MG63 (cell line): Measurements from ENCODE around the gene MKRN2OS. TPM values are rescaled to one million over a fixed set of nuclear protein-coding genes. Genes with fewer than 3 reads are reported as not detected.
"Not testable (repeated sequence)": the region's sequence is repeated elsewhere in the genome, so short reads cannot be mapped to it uniquely, and the experiment has no call there.

Source experiments
- DNase-seq: peaks from one replicate; pipeline ENCODE4 v3.0.0-alpha.2; 2020
- H3K27me3 ChIP-seq: fragments of 250-450 bp; sonication (Bioruptor Pico); 2 replicates; pipeline ENCODE4 v1.5.1; 2020; ENCODE audit warnings: mild to moderate bottlenecking, moderate library complexity
- H3K36me3 ChIP-seq: fragments of 250-450 bp; sonication (Bioruptor Pico); 2 replicates; pipeline ENCODE4 v1.5.1; 2020; ENCODE audit warnings: mild to moderate bottlenecking, moderate library complexity
- H3K4me3 ChIP-seq: fragments of 250-450 bp; sonication (Bioruptor Pico); 2 replicates; pipeline ENCODE4 v1.5.1; 2020; ENCODE audit warnings: mild to moderate bottlenecking, moderate library complexity
- H3K9me3 ChIP-seq: fragments of 250-450 bp; sonication (Bioruptor Pico); 2 replicates; pipeline ENCODE4 v1.5.1; 2020; ENCODE audit warnings: mild to moderate bottlenecking, moderate library complexity
- total RNA-seq: library from RNA; depleted of rRNA; stranded (reverse); fragments of >200 nt; shearing (Covaris generic); gene quantifications from 2 replicates; pipeline ENCODE4 v1.2.3, GENCODE V29; 2014; ENCODE audit warnings: low replicate concordance

MKRN2OS gene
- total RNA-seq, 1 experiment from 2014 or later = not detected

- H3K36me3 ChIP-seq, DNase-seq, H3K27me3 ChIP-seq, H3K9me3 ChIP-seq, H3K4me3 ChIP-seq: not testable (repeated sequence)
Observed at GRCh38 chr3:12543497-12543896, 1.8 kb downstream of the MKRN2OS start.

- Histone ChIP-seq H3K4me3 (no peak overlapping the region), H3K36me3 (no peaks in the 10 kb centered on the region), H3K9me3 (no peaks in the 10 kb centered on the region), H3K27me3 (no peaks in the 10 kb centered on the region)
- no peak for DNase-seq
Observed at GRCh38 chr3:12541625-12542024, 3.7 kb downstream of the MKRN2OS start.

GRCh38 chr3:12536423-12536822 is 8.9 kb downstream of the MKRN2OS start:
- no peak for DNase-seq
- Histone ChIP-seq H3K27me3 (no peaks in the 10 kb centered on the region), H3K4me3 (no peak overlapping the region)

DNA sequence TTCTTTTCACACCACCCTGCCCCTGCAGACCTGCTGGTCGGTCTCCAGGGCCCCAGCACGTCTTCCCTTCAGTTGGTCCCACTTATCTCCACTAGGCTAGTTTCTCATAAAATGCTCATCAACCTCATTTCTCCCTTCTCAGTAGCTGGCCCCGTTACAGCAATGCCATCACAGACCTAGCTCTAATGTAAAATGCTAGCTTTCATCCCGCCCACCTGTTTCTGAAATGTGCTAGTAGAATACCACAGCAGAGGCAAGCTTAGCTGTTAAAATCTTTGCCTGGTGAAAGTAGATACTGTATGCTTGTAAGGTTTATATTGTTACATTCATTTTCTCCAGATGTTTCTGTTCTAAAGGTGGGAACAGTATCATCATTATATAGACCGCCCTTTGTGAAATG is 13.1 kb downstream of the MKRN2OS start:
- H3K4me3 ChIP-seq = no peak overlapping the region
- H3K9me3 ChIP-seq = no peaks in the 10 kb centered on the region
- H3K27me3 ChIP-seq = no peaks in the 10 kb centered on the region
- H3K36me3 ChIP-seq = no peaks in the 10 kb centered on the region; the same call in 1 of the 2 replicates
- DNase-seq = no peak

More at GRCh38 chr3:12536423-12536822, 8.9 kb downstream of the MKRN2OS start:
- Histone ChIP-seq H3K9me3 (no peaks in the 10 kb centered on the region), H3K36me3 (no peaks in the 10 kb centered on the region)

GRCh38 chr3:12527757-12528143 is 17.5 kb downstream of the MKRN2OS start:
- no peaks in the 10 kb centered on the region; the same call in none of the 2 replicates for H3K36me3 ChIP-seq
- H3K27me3 ChIP-seq = no peaks in the 10 kb centered on the region
- no peak overlapping the region for H3K4me3 ChIP-seq
- no peak for DNase-seq
- no peaks in the 10 kb centered on the region for H3K9me3 ChIP-seq

DNA sequence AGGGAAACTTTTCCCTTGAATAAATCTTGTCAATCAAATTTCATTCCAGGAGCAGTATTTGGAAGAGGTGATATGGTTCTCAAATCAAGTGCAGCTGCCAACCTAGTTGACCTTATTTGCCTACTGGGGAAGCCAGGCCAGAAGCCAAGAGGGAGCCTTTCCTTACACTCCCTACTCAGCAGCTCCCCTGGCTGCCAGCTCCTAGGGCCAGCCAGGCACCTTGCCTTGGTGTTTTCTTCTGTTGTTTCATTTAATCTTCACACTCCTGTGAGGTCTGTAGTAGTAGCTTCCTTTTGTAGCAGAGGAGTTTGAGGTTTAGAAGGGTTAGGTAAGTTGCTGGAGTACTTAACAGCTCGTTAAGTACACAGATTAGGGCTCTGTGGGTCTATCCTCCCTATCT is 22.6 kb downstream of the MKRN2OS start:
- no peaks in the 10 kb centered on the region for H3K27me3 ChIP-seq
- no peak for DNase-seq
- H3K36me3 ChIP-seq = no peaks in the 10 kb centered on the region; the same call in 1 of the 2 replicates
- H3K4me3 ChIP-seq = no peak overlapping the region
- no peaks in the 10 kb centered on the region for H3K9me3 ChIP-seq

DNA sequence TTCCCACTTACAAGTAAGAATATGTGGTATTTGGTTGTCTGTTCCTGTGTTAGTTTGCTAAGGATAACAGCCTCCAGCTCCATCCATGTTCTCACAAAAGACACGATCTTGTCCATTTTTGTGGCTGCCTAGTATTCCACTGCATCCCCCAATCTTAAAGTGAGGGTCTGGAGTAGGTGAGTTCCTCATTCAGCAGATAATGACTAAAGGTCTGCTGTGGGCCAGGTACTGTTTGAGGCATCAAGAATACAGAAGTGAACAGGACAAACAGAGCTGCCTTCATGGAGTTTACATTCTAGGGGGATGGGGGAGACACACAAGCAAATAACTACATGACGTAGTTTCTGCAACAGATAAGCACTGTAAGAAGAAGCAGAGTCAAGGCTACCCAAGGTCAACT is 24.3 kb downstream of the MKRN2OS start:
- Histone ChIP-seq H3K9me3 (no peaks in the 10 kb centered on the region), H3K27me3 (no peaks in the 10 kb centered on the region), H3K36me3 (no peaks in the 10 kb centered on the region; the same call in 1 of the 2 replicates), H3K4me3 (no peak overlapping the region)
- no peak for DNase-seq

DNA sequence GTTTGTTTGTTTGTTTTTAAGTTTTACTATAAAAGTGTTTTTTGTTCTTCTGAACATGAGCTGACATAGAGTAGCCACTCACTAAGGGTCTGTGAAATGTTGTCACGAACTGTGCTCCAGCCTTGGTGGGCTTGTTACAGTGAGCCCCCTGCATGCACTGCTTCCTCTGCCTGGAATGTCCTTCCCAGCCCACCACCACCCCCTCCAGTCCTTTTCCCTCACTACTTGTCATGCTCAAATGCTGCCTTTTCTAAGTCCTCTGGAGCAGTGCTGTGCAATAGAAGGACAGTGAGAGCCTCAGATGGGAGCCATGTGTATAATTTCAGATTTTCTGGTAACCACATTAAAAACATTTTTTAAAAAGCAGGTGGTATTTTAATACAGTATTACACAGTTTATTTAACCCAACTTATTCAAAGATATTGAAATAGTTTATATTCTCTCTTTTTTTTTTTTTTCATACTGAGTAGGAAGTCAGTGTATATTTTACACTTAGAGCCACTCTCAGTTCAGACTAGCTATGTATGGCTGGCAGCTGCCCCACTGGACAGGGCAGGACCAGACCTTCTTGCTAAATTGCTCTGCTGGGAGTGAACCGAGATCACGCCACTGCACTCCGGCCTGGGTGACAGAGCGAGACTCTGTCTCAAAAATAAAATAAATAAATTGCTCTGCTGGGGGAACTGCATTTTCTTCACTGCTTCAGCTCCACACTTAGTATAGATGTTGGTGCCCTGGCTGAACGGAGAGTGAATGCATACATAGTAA is 26.9 kb downstream of the MKRN2OS start:
- no peak for DNase-seq
- Histone ChIP-seq H3K9me3 (no peaks in the 10 kb centered on the region), H3K4me3 (no peak overlapping the region), H3K36me3 (no peaks in the 10 kb centered on the region; the same call in 1 of the 2 replicates), H3K27me3 (no peaks in the 10 kb centered on the region)

- H3K9me3 ChIP-seq = no peaks in the 10 kb centered on the region
- DNase-seq = no peak
Observed at GRCh38 chr3:12516873-12517272, 28.4 kb downstream of the MKRN2OS start.

GRCh38 chr3:12515631-12516030 is 29.7 kb downstream of the MKRN2OS start:
- Histone ChIP-seq H3K4me3 (no peak overlapping the region), H3K36me3 (no peaks in the 10 kb centered on the region), H3K9me3 (no peaks in the 10 kb centered on the region), H3K27me3 (no peaks in the 10 kb centered on the region)
- DNase-seq = no peak

More at GRCh38 chr3:12516873-12517272, 28.4 kb downstream of the MKRN2OS start:
- Histone ChIP-seq H3K36me3 (no peaks in the 10 kb centered on the region; the same call in 1 of the 2 replicates), H3K4me3 (no peak overlapping the region), H3K27me3 (no peaks in the 10 kb centered on the region)

DNA sequence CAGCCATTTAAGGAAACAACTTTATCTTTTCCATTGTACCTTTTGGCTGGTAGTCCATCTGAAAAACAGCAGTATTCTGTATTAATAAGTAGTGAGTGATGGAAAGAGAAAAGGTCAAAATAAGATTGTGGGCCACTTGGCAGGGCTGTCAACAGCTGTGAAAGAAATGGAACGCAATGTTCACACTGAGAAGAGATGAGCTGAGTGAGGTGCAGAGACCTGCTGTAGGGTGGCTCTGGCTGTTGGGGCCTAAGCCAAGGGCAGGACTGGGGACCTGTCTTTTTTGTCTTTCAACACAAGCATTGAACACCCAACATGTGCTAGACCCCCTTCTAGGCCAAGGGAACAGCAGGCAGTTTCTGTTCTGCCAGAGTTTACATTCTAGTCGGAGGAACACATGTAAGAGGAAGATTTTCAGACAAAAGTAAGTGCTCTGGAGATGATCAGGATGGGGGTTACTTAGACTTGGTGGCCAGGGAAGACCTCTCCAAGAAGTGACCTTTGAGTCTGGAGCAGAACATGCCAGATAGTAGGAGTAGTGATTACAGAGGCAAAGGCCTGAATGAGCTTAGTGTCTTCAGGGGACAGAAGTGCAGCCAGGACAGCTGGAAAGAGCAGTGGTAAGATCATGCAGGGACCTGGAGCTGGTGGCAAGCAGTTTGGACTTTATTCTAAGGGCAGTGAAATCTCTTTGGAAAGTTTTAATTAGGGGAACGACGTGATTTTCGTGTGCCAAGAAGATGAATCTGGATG is 31.4 kb downstream of the MKRN2OS start:
- no peaks in the 10 kb centered on the region for H3K9me3 ChIP-seq
- no peaks in the 10 kb centered on the region for H3K36me3 ChIP-seq
- H3K27me3 ChIP-seq = no peaks in the 10 kb centered on the region
- DNase-seq = no peak
- no peak overlapping the region for H3K4me3 ChIP-seq

GRCh38 chr3:12512534-12513118 is 32.7 kb downstream of the MKRN2OS start:
- DNase-seq = no peak
- Histone ChIP-seq H3K36me3 (no peaks in the 10 kb centered on the region), H3K27me3 (no peaks in the 10 kb centered on the region), H3K4me3 (no peak overlapping the region), H3K9me3 (no peaks in the 10 kb centered on the region)

GRCh38 chr3:12509466-12509865 is 35.8 kb downstream of the MKRN2OS start:
- no peak for DNase-seq
- H3K4me3 ChIP-seq = no peak overlapping the region
- no peaks in the 10 kb centered on the region; the same call in 1 of the 2 replicates for H3K36me3 ChIP-seq
- H3K9me3 ChIP-seq = no peaks in the 10 kb centered on the region
- H3K27me3 ChIP-seq = no peaks in the 10 kb centered on the region

DNA sequence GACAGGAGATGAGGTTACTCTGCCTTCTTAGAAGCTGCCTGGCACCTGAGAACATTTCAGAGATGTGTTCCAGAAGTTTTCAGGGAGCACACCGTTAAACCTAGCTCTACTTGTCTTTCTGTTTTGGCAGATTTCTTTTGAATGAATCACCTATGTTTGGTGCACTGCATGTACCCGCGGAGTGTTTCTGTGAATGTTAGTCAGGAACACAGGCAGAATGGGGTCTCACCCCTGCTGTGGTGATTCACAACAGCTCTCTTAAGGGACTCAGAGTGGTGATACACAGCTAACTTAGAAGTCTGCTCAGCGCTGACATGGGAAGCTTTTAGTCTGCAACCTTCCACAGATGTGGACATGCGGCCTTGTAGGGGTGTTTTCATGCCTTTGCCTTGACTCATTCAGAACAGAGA is 37.0 kb downstream of the MKRN2OS start:
- no peaks in the 10 kb centered on the region for H3K9me3 ChIP-seq
- no peaks in the 10 kb centered on the region for H3K27me3 ChIP-seq
- H3K4me3 ChIP-seq = no peak overlapping the region
- no peaks in the 10 kb centered on the region; the same call in 1 of the 2 replicates for H3K36me3 ChIP-seq
- peak; percentile 83 for DNase-seq

GRCh38 chr3:12507591-12508281 is 37.6 kb downstream of the MKRN2OS start:
- H3K27me3 ChIP-seq = no peaks in the 10 kb centered on the region
- no peak overlapping the region for H3K4me3 ChIP-seq
- no peaks in the 10 kb centered on the region; the same call in 1 of the 2 replicates for H3K36me3 ChIP-seq
- DNase-seq = peak; percentile 66
- no peaks in the 10 kb centered on the region for H3K9me3 ChIP-seq

DNA sequence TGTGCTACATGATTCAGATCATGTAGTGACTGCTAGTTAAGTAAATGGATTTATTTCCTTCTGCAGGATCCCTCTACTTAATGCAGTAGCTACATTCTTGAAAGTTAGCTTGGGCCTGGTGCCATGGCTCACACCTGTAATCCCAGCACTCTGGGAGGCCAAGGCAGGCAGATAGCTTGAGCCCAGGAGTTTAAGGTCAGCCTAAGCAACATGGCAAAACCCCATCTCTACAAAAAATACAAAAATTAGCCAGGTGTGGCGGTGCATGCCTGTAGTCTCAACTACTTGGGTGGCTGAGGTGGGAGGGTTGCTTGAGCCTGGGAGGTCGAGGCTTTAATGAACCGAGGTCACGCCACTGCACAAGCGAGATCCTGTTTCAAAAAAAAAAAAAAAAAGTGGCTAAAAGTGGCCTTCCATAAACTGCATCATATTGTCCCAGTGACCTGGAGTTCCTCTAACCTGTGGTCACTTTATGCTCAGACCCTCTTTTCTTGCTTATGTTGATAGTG is 39.0 kb downstream of the MKRN2OS start:
- no peaks in the 10 kb centered on the region for H3K27me3 ChIP-seq
- no peaks in the 10 kb centered on the region for H3K9me3 ChIP-seq
- H3K36me3 ChIP-seq = no peaks in the 10 kb centered on the region; the same call in 1 of the 2 replicates
- H3K4me3 ChIP-seq = no peak overlapping the region
- DNase-seq = no peak
